SK-N-MC (cell line): ENCODE measurements around the gene ADGRL1.

Experiments used
- DNase-seq: peaks from one replicate; pipeline ENCODE4 v3.0.0-alpha.2; 2011; ENCODE audit warnings: low read depth, low spot score
- H3K27ac ChIP-seq: fragments of 200-600 bp; sonication (generic); 2 replicates; pipeline ENCODE4 v1.5.1; 2016; ENCODE audit warnings: mixed run types
- H3K36me3 ChIP-seq: fragments of 200-600 bp; sonication (generic); 2 replicates; pipeline ENCODE4 v1.6.1; 2017; ENCODE audit warnings: antibody characterized with exemption, low read length, mixed read lengths; ENCODE audit not compliant: insufficient read depth
- H3K4me3 ChIP-seq: fragments of 200-600 bp; sonication (generic); 2 replicates; pipeline ENCODE4 v1.5.1; 2016
- H3K9ac ChIP-seq: fragments of 200-600 bp; sonication (generic); 2 replicates; pipeline ENCODE4 v1.8.0; 2017; ENCODE audit warnings: mixed run types, mixed read lengths; ENCODE audit not compliant: insufficient read length
- H3K9me3 ChIP-seq: fragments of 200-600 bp; sonication (generic); 2 replicates; pipeline ENCODE4 v1.6.1; 2017; ENCODE audit warnings: low read depth, mild to moderate bottlenecking, antibody characterized with exemption, low read length, moderate library complexity, mixed read lengths
- EZH2 ChIP-seq: fragments of 200-600 bp; sonication (generic); IDR thresholded peaks from one replicate; pipeline ENCODE4 v1.6.1; 2017; ENCODE audit warnings: antibody characterized with exemption
- FOXP2 ChIP-seq: optimal IDR thresholded peaks from 2 replicates; pipeline ENCODE3; 2011; ENCODE audit warnings: mild to moderate bottlenecking, moderate library complexity; ENCODE audit not compliant: insufficient read depth; ENCODE audit errors: extremely low read length, control extremely low read depth
- POLR2AphosphoS5 ChIP-seq: IDR thresholded peaks from 2 replicates; pipeline ENCODE4 v1.6.1; 2012; ENCODE audit warnings: mild to moderate bottlenecking, low read depth, low read length, borderline replicate concordance

Gene ADGRL1

DNA sequence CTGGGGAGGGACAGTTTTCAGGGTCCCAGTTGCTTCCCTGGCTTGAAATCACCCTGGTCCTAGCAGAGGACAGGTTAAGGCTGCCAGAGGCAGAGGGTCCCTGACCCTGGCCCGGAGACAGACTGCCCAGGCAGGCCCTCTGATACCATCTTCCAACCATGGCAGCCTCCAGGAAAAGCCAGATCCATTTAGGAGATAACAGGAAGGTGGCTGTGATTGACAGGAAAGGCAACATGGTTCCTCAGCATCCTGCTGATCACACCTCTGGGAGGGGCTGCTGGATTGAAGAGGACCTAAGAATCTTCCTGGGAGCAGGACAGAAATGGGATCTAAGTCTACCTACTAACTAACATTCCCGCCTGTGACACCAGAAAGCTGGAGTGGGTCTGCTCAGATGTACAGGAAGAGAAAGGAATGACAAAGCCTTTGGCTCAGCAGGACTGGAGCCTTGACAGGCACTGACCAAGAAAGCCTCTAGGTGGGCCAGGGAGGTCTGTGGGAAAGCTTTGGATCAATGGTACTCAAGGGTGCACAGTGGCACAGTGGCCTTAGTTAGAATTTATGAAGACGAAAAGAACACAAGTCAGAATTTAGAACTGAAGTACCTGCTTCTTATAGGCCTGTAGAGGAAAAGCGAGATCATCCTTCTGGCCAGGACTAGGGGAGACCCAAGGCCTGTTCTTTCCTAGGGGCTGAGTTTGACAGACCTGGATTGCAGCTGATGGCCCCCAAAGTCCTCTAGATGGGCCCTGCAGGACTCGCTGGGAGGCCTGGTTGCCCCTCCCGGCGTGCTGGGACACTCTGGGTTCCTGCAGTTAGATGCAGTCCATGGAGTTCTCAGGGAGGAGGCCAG lies 86.1 kb downstream of the ADGRL1 start:
- Histone ChIP-seq H3K9ac (no peak overlapping the region), H3K36me3 (no peaks in the 10 kb centered on the region), H3K27ac (no peak overlapping the region), H3K9me3 (no peaks in the 10 kb centered on the region), H3K4me3 (no peak overlapping the region)
- no peak for DNase-seq
- TF ChIP-seq POLR2AphosphoS5 (no peak), EZH2 (no peak)

DNA sequence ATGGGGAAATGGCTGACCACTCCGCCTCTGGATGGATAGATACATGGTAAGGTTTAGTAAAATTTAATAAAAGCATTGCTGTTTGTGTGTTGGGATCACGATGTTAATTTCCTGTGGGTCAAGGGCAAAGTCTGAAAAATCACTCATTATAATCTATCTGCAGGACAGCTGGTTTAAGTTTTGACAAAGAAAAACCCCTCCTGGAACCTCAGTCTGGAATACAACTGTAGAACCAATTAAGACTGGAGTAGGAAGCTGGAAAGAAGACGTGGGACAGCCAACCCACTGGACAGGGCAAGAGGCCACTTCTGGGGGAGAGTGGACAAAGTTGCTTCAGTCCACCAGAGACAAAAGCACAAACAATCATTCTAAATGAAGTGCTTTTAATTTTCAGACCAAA lies 86.8 kb downstream of the ADGRL1 start:
- no peak for DNase-seq
- Histone ChIP-seq H3K27ac (no peak overlapping the region), H3K9me3 (no peaks in the 10 kb centered on the region), H3K4me3 (peak overlapping the region; percentile 80; the same call in 1 of the 2 replicates), H3K9ac (no peak overlapping the region), H3K36me3 (no peaks in the 10 kb centered on the region)
- TF ChIP-seq FOXP2 (no peak), EZH2 (no peak), POLR2AphosphoS5 (no peak)

DNA sequence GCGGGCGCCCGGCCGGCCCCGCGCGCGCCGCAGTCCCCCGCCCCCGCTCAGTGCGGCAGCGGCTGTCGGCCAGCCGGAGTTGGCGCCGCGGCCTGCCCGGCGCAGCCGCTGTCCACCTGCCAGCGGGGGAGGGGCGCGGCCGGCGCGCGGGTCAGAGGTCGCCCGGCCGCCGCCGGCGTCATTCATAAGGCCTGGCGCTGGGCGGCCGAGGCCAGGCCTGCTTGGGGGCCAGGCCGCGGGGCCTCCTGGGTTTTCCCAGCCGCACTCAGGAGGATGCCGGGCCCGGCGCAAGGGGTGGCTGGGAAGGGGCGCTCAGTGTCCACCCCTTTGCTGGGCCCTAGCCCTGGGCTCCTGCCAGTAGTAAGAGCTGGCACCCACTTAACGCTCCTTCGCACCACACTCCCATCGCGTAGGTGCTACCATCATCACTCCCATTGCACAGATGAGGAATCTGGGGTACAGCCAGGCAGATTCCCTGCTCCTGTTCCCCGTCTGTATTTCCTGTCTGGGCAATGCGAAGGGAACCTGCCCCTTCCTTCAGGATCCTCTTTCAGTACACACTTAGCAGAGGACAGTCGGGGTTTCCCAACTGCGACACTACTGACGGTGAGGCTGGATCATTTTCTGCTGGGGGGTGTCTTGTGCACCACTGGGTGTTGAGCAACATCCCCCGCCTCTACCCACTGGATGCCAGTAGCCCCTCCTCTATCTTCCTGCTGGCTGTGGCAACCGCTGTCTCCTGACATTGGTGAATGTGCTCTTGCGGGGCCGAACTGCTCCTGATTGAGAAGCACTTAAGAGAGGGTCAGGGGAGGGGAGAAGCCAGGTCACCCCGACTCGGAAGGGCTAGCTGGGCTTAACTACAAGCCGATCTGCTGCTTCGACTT lies 87.6 kb downstream of the ADGRL1 start:
- TF ChIP-seq EZH2 (no peak), FOXP2 (no peak), POLR2AphosphoS5 (no peak)
- DNase-seq = no peak
- Histone ChIP-seq H3K4me3 (peak overlapping the region; percentile 80), H3K9me3 (no peaks in the 10 kb centered on the region), H3K27ac (no peak overlapping the region), H3K36me3 (no peaks in the 10 kb centered on the region), H3K9ac (peak overlapping the region; percentile 59)

DNA sequence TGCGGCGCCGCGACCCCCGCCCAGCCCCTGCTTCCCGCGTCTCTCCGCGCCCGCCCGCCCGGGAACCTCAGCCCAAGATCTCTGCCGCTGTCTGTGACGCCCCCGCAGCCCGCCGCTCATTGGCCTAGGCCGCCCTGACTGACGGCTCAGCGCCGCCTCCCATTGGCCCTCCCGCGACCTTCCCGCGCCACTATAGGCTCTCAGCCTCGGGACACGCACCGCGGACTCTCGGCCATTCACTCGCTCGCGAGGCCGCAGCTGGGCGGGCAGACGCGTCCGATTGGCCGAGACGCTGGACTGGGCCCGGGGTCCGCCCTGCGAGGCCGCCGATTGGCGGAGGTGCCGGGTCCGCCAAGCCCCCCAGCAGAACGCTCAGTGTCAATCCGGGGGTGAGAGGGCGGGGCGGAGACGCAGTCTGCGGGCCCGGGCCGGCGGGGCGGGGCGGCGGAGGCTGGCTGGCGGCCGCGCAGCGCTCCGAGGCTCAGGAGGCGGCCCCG lies 88.3 kb downstream of the ADGRL1 start, which contains the start of gene PRKACA:
TSS of gene PRKACA (minus strand) at position 95 of the 497 bp plus-strand sequence. CDS start 215 bp downstream, outside the sequence.
- peak within 1 kb of the TSS; percentile 68 for H3K9ac ChIP-seq
- TF ChIP-seq POLR2AphosphoS5 (peak; percentile 40; the same call in 1 of the 2 replicates), EZH2 (no peak), FOXP2 (peak; percentile 68)
- H3K27ac ChIP-seq = no peak within 1 kb of the TSS
- peak within 1 kb of the TSS; percentile 83 for H3K4me3 ChIP-seq
- no peaks in the 10 kb centered on the region for H3K9me3 ChIP-seq
- peak; percentile 78 for DNase-seq
- no peaks in the 10 kb centered on the region for H3K36me3 ChIP-seq

DNA sequence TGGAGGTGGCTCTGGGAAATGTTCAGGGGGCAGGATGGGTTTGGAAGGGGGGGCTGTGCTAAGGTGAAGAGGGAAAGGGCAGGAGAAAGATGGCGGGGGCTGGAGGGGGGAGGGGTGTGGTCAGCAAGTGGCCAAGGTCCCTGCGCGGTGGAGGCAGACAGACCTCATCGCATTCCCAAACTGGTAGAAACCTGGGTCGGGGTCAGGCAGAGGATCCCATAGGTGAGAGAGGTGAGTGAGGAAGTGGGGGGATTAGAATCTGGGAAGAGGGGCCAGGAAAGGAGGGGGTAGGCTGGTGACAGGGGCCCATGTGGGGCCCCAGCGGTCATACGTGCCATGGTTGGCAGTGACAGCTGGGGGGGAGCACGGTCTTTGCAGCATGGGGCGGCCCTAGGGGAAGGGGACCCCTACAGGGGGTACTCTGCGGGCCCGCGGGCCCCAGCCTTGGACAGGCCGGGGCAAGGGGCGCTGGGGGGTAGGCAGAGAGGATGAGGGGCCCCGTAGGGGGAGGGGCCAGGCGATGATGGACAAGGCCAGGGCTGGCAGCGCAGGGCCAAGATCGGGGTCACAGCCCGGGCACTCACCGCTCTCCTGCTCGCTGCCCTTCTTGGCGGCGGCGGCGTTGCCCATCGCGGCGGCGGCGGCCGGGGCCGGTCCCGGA lies 88.9 kb downstream of the ADGRL1 start:
- no peaks in the 10 kb centered on the region for H3K9me3 ChIP-seq
- H3K36me3 ChIP-seq = no peaks in the 10 kb centered on the region
- peak overlapping the region; percentile 83 for H3K4me3 ChIP-seq
- H3K27ac ChIP-seq = no peak overlapping the region
- H3K9ac ChIP-seq = peak overlapping the region; percentile 68
- no peak for TF ChIP-seq FOXP2
- no peak for TF ChIP-seq POLR2AphosphoS5
- no peak for TF ChIP-seq EZH2
- DNase-seq = no peak

DNA sequence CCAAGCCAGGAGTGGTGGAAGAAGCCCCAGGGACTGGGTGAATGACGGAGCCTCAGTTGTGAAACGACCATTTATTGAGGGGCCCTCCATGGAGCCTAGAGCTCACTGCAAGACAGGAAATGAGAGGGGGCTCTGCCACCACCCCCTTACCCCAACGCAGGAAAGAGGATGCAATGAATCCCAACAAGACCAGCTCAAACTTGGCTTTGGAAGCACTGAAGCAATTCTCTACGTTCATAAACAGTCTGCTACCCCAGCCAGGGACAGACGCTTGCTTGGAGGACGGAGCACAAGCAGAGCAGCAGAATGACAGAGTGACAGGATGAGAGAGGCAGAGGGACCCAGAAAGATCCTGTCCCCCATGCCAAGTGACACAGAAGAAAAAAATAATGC lies 89.4 kb downstream of the ADGRL1 start:
- Histone ChIP-seq H3K27ac (no peak overlapping the region), H3K9ac (peak overlapping the region; percentile 68), H3K4me3 (peak overlapping the region; percentile 83), H3K9me3 (no peaks in the 10 kb centered on the region), H3K36me3 (no peaks in the 10 kb centered on the region)
- no peak for TF ChIP-seq EZH2
- no peak for TF ChIP-seq POLR2AphosphoS5
- TF ChIP-seq FOXP2 = no peak
- DNase-seq = no peak

DNA sequence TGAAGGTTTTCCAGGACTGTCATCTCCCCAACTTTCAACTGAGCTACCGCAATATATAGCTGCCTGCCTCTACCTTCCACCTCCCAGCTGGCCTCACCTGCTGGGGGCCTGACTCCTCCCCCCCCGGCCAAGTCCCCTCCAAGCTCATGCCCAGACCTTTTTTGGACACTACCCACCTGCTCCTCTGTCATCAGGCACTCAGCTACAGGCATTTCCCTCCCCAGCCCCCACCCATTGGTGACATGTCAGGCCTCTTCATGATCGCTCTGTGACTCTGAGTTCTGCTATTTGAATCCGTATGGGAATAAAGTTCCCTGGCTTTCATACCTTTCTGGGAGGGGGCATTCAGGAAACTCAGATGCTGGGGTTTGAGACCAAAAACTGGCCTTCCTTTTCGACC lies 90.2 kb downstream of the ADGRL1 start:
- DNase-seq = no peak
- H3K4me3 ChIP-seq = no peak overlapping the region
- H3K36me3 ChIP-seq = no peaks in the 10 kb centered on the region
- TF ChIP-seq FOXP2 = no peak
- no peak for TF ChIP-seq POLR2AphosphoS5
- TF ChIP-seq EZH2 = no peak
- no peak overlapping the region for H3K9ac ChIP-seq
- H3K9me3 ChIP-seq = no peaks in the 10 kb centered on the region
- no peak overlapping the region for H3K27ac ChIP-seq

DNA sequence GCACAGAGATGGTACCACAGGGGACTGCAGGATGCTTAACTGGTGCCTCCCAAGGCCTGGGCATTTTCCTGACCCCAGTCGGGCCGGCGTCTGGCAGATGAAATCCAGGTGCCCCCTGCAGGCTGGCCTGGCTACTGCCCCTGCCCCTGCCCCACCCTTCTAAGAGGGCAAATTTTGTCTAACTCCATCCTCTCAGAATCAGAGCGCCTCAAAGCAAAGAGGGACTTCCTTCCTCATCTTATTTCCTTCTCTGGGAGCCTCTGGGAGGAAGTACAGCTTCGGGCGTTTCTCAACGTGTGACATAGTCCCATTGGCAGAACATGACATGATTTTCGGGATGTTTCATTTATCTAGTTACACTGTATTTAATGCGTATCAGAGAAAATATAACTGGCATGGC lies 91.1 kb downstream of the ADGRL1 start:
- no peak overlapping the region for H3K27ac ChIP-seq
- H3K36me3 ChIP-seq = no peaks in the 10 kb centered on the region
- no peak overlapping the region for H3K4me3 ChIP-seq
- no peak overlapping the region for H3K9ac ChIP-seq
- no peak for DNase-seq
- TF ChIP-seq EZH2 = no peak
- TF ChIP-seq FOXP2 = no peak
- no peak for TF ChIP-seq POLR2AphosphoS5
- H3K9me3 ChIP-seq = no peaks in the 10 kb centered on the region
